B cell (primary cell): ENCODE results near the gene TACR2. TPM values are rescaled to one million over a fixed set of nuclear protein-coding genes. Genes with fewer than 3 reads are reported as not detected.

Source experiments
- ATAC-seq: fragments of 200-7000 bp; cut with Tn5 transposase; one replicate; pipeline ENCODE4 v1.10.0; 2021; ENCODE audit warnings: low read depth, mild to moderate bottlenecking, moderate number of reproducible peaks, moderate library complexity
- CTCF ChIA-PET: fragments of 350-600 bp; sonication (Branson Sonifier 250); formaldehyde crosslinking; loops from one replicate; lab custom pipeline; 2021; ENCODE audit warnings: antibody characterized with exemption, inconsistent platforms; lab: Charles Lee
- POLR2A ChIA-PET: fragments of 350-600 bp; sonication (Branson Sonifier 250); formaldehyde crosslinking; loops from one replicate; lab custom pipeline; 2021; ENCODE audit warnings: antibody characterized with exemption; lab: Charles Lee
- DNase-seq: peaks from one replicate; pipeline ENCODE4 v3.0.0; 2013
- H2AFZ ChIP-seq: 2 replicates; pipeline ENCODE4 v1.6.1; 2012; ENCODE audit warnings: mild to moderate bottlenecking, low read depth, low read length; ENCODE audit not compliant: insufficient read depth, poor library complexity, severe bottlenecking
- H3K27ac ChIP-seq, 2 donors: 1 replicate in 1 of 2; 2 replicates in 1 of 2; pipeline ENCODE4 v1.5.1; 2012 to 2013; ENCODE audit warnings: low read length in 2 of 2, mild to moderate bottlenecking in 2 of 2, moderate library complexity in 1 of 2
- H3K27me3 ChIP-seq, 4 experiments: fragments of 200-600 bp in 1 of 4; sonication (generic) in 1 of 4; replicated peaks in 1 of 4; 1 replicate in 2 of 4; 2 replicates in 2 of 4; pipeline versions ENCODE4 v1.6.1 to v1.7.0; 2013 to 2016; ENCODE audit warnings: low read length in 3 of 4, mild to moderate bottlenecking in 2 of 4, mixed read lengths in 1 of 4, moderate library complexity in 1 of 4; ENCODE audit not compliant: insufficient read depth in 4 of 4, control insufficient read depth in 3 of 4; ENCODE audit errors: control extremely low read depth in 1 of 4
- H3K36me3 ChIP-seq, 2 experiments: replicated peaks in 1 of 2; 1 replicate in 1 of 2; 2 replicates in 1 of 2; pipeline versions ENCODE4 v1.6.1 to v1.7.1; 2013; ENCODE audit warnings: low read length in 1 of 2; ENCODE audit not compliant: insufficient read depth in 2 of 2, control insufficient read depth in 1 of 2; ENCODE audit errors: control extremely low read depth in 1 of 2, extremely low read depth in 1 of 2
- H3K4me1 ChIP-seq, 2 donors: fragments of 200-600 bp in 1 of 2; sonication (generic) in 1 of 2; 1 replicate in 1 of 2; 2 replicates in 1 of 2; pipeline versions ENCODE4 v1.5.1 to v1.6.1; 2013 to 2017; ENCODE audit warnings: low read length in 2 of 2; ENCODE audit not compliant: control insufficient read depth in 2 of 2, insufficient read depth in 2 of 2
- H3K4me2 ChIP-seq: replicated peaks from 2 replicates; pipeline ENCODE3; 2012; ENCODE audit warnings: mild to moderate bottlenecking, low read depth, low read length; ENCODE audit not compliant: poor library complexity, severe bottlenecking
- H3K4me3 ChIP-seq, 5 experiments: fragments of 200-600 bp in 1 of 5; sonication (generic) in 1 of 5; 1 replicate in 3 of 5; 2 replicates in 2 of 5; pipeline versions ENCODE4 v1.5.1 to v1.7.0; 2011 to 2016; ENCODE audit warnings: low read length in 4 of 5, mild to moderate bottlenecking in 4 of 5, low read depth in 2 of 5, control low read depth in 1 of 5, moderate library complexity in 1 of 5; ENCODE audit not compliant: insufficient read depth in 1 of 5; ENCODE audit errors: control extremely low read depth in 1 of 5, extremely low read depth in 1 of 5
- H3K79me2 ChIP-seq: fragments of 200-600 bp; sonication (generic); one replicate; pipeline ENCODE4 v1.6.0; 2016; ENCODE audit warnings: low read length; ENCODE audit not compliant: control insufficient read depth, insufficient read depth
- H3K9ac ChIP-seq: fragments of 200-600 bp; sonication (generic); 2 replicates; pipeline ENCODE4 v1.6.1; 2017; ENCODE audit warnings: mild to moderate bottlenecking, low read length, moderate library complexity
- H3K9me3 ChIP-seq, 3 donors: one replicate each; pipeline versions ENCODE4 v1.6.1 to v1.7.1; 2013; ENCODE audit warnings: low read length in 2 of 3; ENCODE audit not compliant: control insufficient read depth in 2 of 3, insufficient read depth in 1 of 3; ENCODE audit errors: control extremely low read depth in 1 of 3
- H4K20me1 ChIP-seq: 2 replicates; pipeline ENCODE4 v1.6.0; 2012; ENCODE audit warnings: mild to moderate bottlenecking, low read length; ENCODE audit not compliant: insufficient read depth, control insufficient read depth, poor library complexity, severe bottlenecking
- H3K27ac Mint-ChIP-seq: one replicate; pipeline ENCODE4 v1.8.0; 2021; ENCODE audit warnings: mixed read lengths
- H3K27me3 Mint-ChIP-seq: one replicate; pipeline ENCODE4 v1.8.0; 2021; ENCODE audit warnings: mixed read lengths
- H3K4me1 Mint-ChIP-seq: one replicate; pipeline ENCODE4 v1.8.0; 2021; ENCODE audit warnings: mixed read lengths
- H3K4me3 Mint-ChIP-seq: one replicate; pipeline ENCODE4 v1.8.0; 2021; ENCODE audit warnings: mixed read lengths
- H3K9me3 Mint-ChIP-seq: one replicate; pipeline ENCODE4 v1.8.0; 2022; ENCODE audit warnings: mixed read lengths; ENCODE audit not compliant: insufficient read depth
- CTCF ChIP-seq: fragments of 200-600 bp; IDR thresholded peaks from one replicate; pipeline ENCODE4 v1.8.0; 2022; ENCODE audit warnings: antibody characterized with exemption, mild to moderate bottlenecking
- EZH2 ChIP-seq: IDR thresholded peaks from 2 replicates; pipeline ENCODE4 v1.6.1; 2012; ENCODE audit warnings: borderline replicate concordance, low read depth, mild to moderate bottlenecking, moderate library complexity, low read length; ENCODE audit not compliant: insufficient read depth, poor library complexity, severe bottlenecking
- WGBS: methylation state at CpG from one replicate; pipeline ENCODE4 v1.1.5; 2013; ENCODE audit warnings: missing lambda C conversion rate; ENCODE audit not compliant: insufficient coverage; 5-methylcytosine and 5-hydroxymethylcytosine counted together
- intact Hi-C: fragments of 100-400 bp; cut with micrococcal nuclease; formaldehyde crosslinking; loops from one replicate; pipeline ENCODE4 v1.10.0; 2022
- polyA plus RNA-seq: library from polyadenylated mRNA; depleted of rRNA; stranded (reverse); fragments of >200 nt; gene quantifications from 2 replicates; pipeline ENCODE4 v1.2.3, GENCODE V29; 2012
- total RNA-seq, 2 donors: library from RNA; stranded (reverse); fragments of 120-200 nt in 1 of 2; gene quantifications; 1 replicate in 1 of 2; 2 replicates in 1 of 2; pipeline versions ENCODE4 v1.2.3 to v1.2.4, GENCODE V29; 2013 to 2022

TACR2 gene
- total and polyA plus RNA-seq, 2 donors (not counting 1 experiment from before 2014, with no cell fraction given): 0.18 TPM; not detected in 1

DNA sequence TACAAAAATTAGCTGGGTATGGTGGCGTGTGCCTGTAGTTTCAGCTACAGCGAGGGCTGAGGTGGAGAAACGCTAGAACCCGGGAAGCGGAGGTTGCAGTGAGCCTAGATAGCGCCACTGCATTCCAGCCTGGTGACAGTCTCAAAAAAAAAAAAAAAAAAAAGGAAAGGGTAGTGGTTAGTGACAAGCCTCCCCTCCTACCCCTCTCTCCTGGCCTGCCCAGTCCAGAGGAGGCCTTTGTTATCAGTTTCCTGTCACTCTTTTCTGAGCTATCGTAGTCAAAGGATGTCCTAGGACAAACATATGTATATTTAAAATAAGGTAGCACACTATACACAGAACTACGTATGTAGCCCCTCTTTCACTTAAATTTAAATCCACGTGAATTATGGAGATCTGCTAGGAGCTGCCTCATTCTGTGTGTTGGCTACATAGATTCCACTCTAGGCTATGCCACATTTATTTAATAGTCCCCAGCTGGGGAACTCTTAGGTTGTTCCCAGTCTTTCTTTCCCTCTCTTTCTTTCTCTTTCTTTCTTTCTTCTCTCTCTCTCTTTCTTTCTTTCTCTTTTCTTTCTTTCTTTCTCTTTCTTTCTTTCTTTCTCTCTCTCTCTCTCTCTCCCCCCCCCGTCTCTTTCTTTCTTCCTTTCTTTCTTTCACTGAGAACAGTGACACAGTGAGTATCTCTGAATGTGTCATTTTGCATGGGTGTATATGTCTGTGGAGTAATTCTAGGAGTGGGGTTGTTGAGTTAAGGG lies 38.5 kb upstream of the TACR2 start:
- no peaks in the 10 kb centered on the region for H3K9me3 Mint-ChIP-seq
- peaks cover 13% of the 10 kb centered on the region for H3K4me1 Mint-ChIP-seq
- no peaks in the 10 kb centered on the region for H3K9me3 ChIP-seq
- TF ChIP-seq EZH2 (no peak), CTCF (no peak)
- H3K27ac ChIP-seq: no peak overlapping the region
- no peaks in the 10 kb centered on the region for H3K79me2 ChIP-seq
- no peak overlapping the region for H3K4me3 Mint-ChIP-seq
- intact Hi-C loops: no loop called here
- ATAC-seq: no peak
- no peak overlapping the region for H3K27ac Mint-ChIP-seq
- no peak overlapping the region for H3K4me2 ChIP-seq
- H3K4me1 ChIP-seq: peaks cover 10 to 12% of the 10 kb centered on the region in 2 donors
- no peak overlapping the region for H3K4me3 ChIP-seq
- POLR2A ChIA-PET: no interaction called here
- WGBS: 100% methylated on average over 2 of the region's 10 CpGs
- H4K20me1 ChIP-seq: no peaks in the 10 kb centered on the region
- peaks cover 24% of the 10 kb centered on the region for H3K27me3 Mint-ChIP-seq
- CTCF ChIA-PET: interaction anchor here (0.7 kb wide), 1 partner anchor 177 kb away, joined by 3 read pairs; no protein-coding TSS in a partner anchor
- peaks cover 0 to 16% (median 10%) of the 10 kb centered on the region in 4 experiments for H3K27me3 ChIP-seq
- DNase-seq: no peak
- H3K36me3 ChIP-seq: no peaks in the 10 kb centered on the region
- no peak overlapping the region for H3K9ac ChIP-seq
- no peak overlapping the region for H2AFZ ChIP-seq

GRCh38 chr10:69453795-69454194 lies 37.1 kb upstream of the TACR2 start:
- CTCF ChIA-PET: no interaction called here
- Histone ChIP-seq H2AFZ (no peak overlapping the region), H3K9me3 (no peaks in the 10 kb centered on the region), H3K27me3 (peaks cover 0 to 16% (median 10%) of the 10 kb centered on the region in 4 experiments), H3K4me1 (peaks cover 10 to 12% of the 10 kb centered on the region in 2 donors), H3K36me3 (no peaks in the 10 kb centered on the region), H3K9ac (no peak overlapping the region), H3K27ac (no peak overlapping the region), H3K4me3 (no peak overlapping the region), H3K79me2 (no peaks in the 10 kb centered on the region), H4K20me1 (no peaks in the 10 kb centered on the region), H3K4me2 (no peak overlapping the region)
- POLR2A ChIA-PET: no interaction called here
- H3K27ac Mint-ChIP-seq: no peak overlapping the region
- H3K4me3 Mint-ChIP-seq: peak overlapping the region; percentile 1
- no peak for DNase-seq
- H3K27me3 Mint-ChIP-seq: peaks cover 28% of the 10 kb centered on the region
- ATAC-seq: no peak
- no peaks in the 10 kb centered on the region for H3K9me3 Mint-ChIP-seq
- intact Hi-C loops: no loop called here
- TF ChIP-seq CTCF (no peak), EZH2 (no peak)
- peaks cover 13% of the 10 kb centered on the region for H3K4me1 Mint-ChIP-seq
